H1 (cell line): ENCODE results near the gene NHEJ1.

Experiments used
- FOSL1 ChIP-seq: IDR thresholded peaks from 2 replicates; pipeline ENCODE4 v1.6.1; 2011; ENCODE audit warnings: mild to moderate bottlenecking, low read depth, low read length, moderate library complexity; ENCODE audit not compliant: insufficient read depth
- POLR2AphosphoS5 ChIP-seq: IDR thresholded peaks from 2 replicates; pipeline ENCODE4 v1.6.1; 2011; ENCODE audit warnings: low read depth, low read length
- TF ChIP-seq, protein P1 (sequence below): IDR thresholded peaks from 2 replicates; pipeline ENCODE4 v1.6.1; 2011; ENCODE audit warnings: low read length, improper control_type of control experiment

DNA sequence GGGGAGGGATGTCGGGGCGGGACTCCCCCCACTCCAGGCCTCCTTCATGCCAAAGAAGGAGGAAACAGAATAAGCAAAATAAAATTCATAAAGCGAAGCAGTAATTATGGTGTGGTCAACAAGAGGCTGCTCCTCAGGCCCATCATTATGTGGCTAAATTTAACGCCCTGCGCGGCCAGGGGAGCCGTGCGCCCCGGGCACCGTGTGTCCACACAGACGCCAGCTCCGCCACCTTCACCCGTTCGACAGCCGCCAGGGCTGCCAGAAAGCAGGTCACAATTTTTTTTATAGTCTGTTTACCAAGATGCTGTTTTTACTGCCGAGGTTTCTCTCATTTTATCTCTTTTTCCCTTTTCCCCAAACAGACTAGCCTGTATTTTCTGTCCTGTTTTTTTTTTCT is 31.0 kb downstream of the NHEJ1 start:
- TF ChIP-seq FOSL1 (no peak), POLR2AphosphoS5 (no peak)
- TF ChIP-seq, protein P1, sequence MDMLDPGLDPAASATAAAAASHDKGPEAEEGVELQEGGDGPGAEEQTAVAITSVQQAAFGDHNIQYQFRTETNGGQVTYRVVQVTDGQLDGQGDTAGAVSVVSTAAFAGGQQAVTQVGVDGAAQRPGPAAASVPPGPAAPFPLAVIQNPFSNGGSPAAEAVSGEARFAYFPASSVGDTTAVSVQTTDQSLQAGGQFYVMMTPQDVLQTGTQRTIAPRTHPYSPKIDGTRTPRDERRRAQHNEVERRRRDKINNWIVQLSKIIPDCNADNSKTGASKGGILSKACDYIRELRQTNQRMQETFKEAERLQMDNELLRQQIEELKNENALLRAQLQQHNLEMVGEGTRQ, result no peak
